Measurements from ENCODE around the gene PGRMC1. TPM values are rescaled to one million over a fixed set of nuclear protein-coding genes. Genes with fewer than 3 reads are reported as not detected.

Gene PGRMC1
- total RNA-seq, 1 donor from 2014 or later: 267 TPM

Other genes with a start within 250 kb of the PGRMC1 start
- not detected for gene CT47C1, start 163.3 kb upstream of the PGRMC1 start, total RNA-seq
- not detected for gene KIAA1210, start 108.5 kb upstream of the PGRMC1 start, total RNA-seq
- gene SLC25A43, start 163.1 kb downstream of the PGRMC1 start, total RNA-seq: 7.3 TPM
- gene SLC25A5, start 232.2 kb downstream of the PGRMC1 start, total RNA-seq: 208 TPM